ENCODE measurements around the gene CAMSAP3.

CAMSAP3 gene

DNA sequence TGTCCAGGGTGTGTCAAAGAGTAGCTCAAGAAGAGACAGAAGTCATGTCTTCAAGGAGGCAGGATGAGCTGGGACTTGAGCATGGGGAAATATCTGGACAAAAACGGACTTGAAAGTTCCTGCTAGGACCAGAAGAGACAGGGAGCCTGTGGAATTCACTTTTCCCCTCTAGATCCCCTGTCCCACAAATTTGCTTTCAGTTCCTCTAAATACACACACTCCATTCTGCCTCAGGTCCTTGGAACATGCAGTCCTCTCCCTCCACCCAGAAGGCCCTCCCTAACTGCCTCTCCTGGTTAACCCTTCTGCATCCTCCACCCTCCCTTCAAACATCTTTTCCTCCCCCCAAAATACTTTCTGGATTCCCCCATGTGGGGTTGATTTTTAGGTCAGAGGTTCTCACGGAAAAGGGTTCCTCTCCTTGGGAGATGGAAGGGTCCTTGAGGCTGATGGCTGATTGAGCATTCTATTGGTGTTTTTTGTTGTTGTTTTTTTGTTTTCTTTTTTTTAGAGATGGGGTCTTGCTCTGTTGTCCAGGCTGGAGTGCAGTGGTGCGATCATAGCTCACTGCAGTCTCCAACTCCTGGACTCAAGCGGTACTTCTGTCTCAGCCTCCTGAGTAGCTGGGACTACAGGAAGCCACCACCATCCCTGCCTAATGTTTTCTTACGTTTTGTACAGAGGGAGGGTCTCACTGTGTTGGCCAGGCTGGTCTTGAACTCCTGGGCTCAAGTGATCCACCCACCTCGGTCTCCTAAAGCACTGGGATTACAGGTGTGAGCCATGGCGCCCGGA is 66.3 kb downstream of the CAMSAP3 start:
- in situ Hi-C loops (cut with MboI; ENCODE audit: low sequenced_read_pairs, unreplicated experiment): loop anchor here (25.0 kb wide), 1 partner anchor 300 kb away; no protein-coding TSS in a partner anchor
- no peak for DNase-seq (ENCODE audit: low spot score)
- TF ChIP-seq CTCF (IDR thresholded peaks at IDR 0.05; ENCODE audit: borderline replicate concordance, control extremely low read depth, extremely low read depth, insufficient read depth, missing control alignments): no peak

DNA sequence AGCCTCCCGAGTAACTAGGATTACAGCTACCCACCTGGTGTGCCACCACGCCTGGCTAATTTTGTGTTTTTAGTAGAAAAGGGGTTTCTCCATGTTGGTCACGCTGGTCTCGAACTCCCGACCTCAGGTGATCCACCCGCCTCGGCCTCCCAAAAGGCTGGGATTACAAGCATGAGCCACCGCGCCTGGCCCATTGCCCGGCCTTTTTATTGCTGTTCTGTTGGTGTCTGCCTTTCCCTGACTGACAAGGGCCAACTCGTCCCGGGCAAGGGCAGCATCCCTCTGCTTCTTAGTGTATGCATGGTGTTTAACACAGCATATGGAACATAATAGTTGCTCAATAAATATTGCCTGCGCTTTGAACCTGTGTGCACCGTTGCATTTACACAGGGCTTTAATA is 67.0 kb downstream of the CAMSAP3 start:
- no peak for DNase-seq (ENCODE audit: low spot score)
- no peak for TF ChIP-seq CTCF (IDR thresholded peaks at IDR 0.05; ENCODE audit: borderline replicate concordance, control extremely low read depth, extremely low read depth, insufficient read depth, missing control alignments)
- in situ Hi-C loops (cut with MboI; ENCODE audit: low sequenced_read_pairs, unreplicated experiment): loop anchor here (25.0 kb wide), 1 partner anchor 300 kb away; no protein-coding TSS in a partner anchor

GRCh38 chr19:7663706-7664105 is 68.0 kb downstream of the CAMSAP3 start:
- in situ Hi-C loops (cut with MboI; ENCODE audit: low sequenced_read_pairs, unreplicated experiment): loop anchor here (25.0 kb wide), 1 partner anchor 301 kb away; no protein-coding TSS in a partner anchor
- DNase-seq (ENCODE audit: low spot score): no peak
- no peak for TF ChIP-seq CTCF (IDR thresholded peaks at IDR 0.05; ENCODE audit: borderline replicate concordance, control extremely low read depth, extremely low read depth, insufficient read depth, missing control alignments)

GRCh38 chr19:7665076-7665475 is 69.4 kb downstream of the CAMSAP3 start:
- in situ Hi-C loops (cut with MboI; ENCODE audit: low sequenced_read_pairs, unreplicated experiment): loop anchor here (25.0 kb wide), 1 partner anchor 303 kb away; no protein-coding TSS in a partner anchor
- no peak for TF ChIP-seq CTCF (IDR thresholded peaks at IDR 0.05; ENCODE audit: borderline replicate concordance, control extremely low read depth, extremely low read depth, insufficient read depth, missing control alignments)

More at GRCh38 chr19:7665076-7665475, 69.4 kb downstream of the CAMSAP3 start:
- DNase-seq (ENCODE audit: low spot score): no peak

All from GM13976 (cell line).